ENCODE data around the gene DAAM2. TPM values are rescaled to one million over a fixed set of nuclear protein-coding genes. Genes with fewer than 3 reads are reported as not detected.

DAAM2 gene
- total RNA-seq, 1 experiment from 2014 or later: not detected

- H3K27ac Mint-ChIP-seq (ENCODE audit: low read depth, unreplicated experiment): no peak overlapping the region
- DNase-seq (ENCODE audit: unreplicated experiment): no peak
- no peaks in the 10 kb centered on the region for H3K9me3 Mint-ChIP-seq (ENCODE audit: unreplicated experiment)
- no TSS peak for BruUV-seq (replicated peaks)
- TF ChIP-seq CTCF (IDR thresholded peaks at IDR 0.05; ENCODE audit: unreplicated experiment): no peak
- intact Hi-C loops (cut with micrococcal nuclease): no loop called here
- H3K36me3 Mint-ChIP-seq (ENCODE audit: insufficient read depth, unreplicated experiment): peaks cover 12% of the 10 kb centered on the region
- CTCF ChIA-PET: interaction anchor here (1.1 to 1.7 kb wide), 3 partner anchors 24 to 562 kb away, joined by 3 to 6 read pairs (median 4); no protein-coding TSS in a partner anchor
- H3K4me1 Mint-ChIP-seq (ENCODE audit: insufficient read depth, unreplicated experiment): peaks cover 27% of the 10 kb centered on the region
- no peak overlapping the region for H3K4me3 Mint-ChIP-seq (ENCODE audit: unreplicated experiment)
- no peaks in the 10 kb centered on the region for H3K27me3 Mint-ChIP-seq (ENCODE audit: insufficient read depth, unreplicated experiment)
- POLR2A ChIA-PET: interaction anchor here (0.7 kb wide), 1 partner anchor 271 kb away, joined by 4 read pairs; no protein-coding TSS in a partner anchor
Measured at GRCh38 chr6:39923861-39924260, 131.7 kb downstream of the DAAM2 start.

GRCh38 chr6:39924283-39924682, 132.1 kb downstream of the DAAM2 start:
- H3K36me3 Mint-ChIP-seq (ENCODE audit: insufficient read depth, unreplicated experiment): peaks cover 12% of the 10 kb centered on the region
- no TSS peak for BruUV-seq (replicated peaks)
- intact Hi-C loops (cut with micrococcal nuclease): no loop called here
- H3K27ac Mint-ChIP-seq (ENCODE audit: low read depth, unreplicated experiment): no peak overlapping the region
- no peaks in the 10 kb centered on the region for H3K27me3 Mint-ChIP-seq (ENCODE audit: insufficient read depth, unreplicated experiment)
- CTCF ChIA-PET: interaction anchor here (1.1 to 1.7 kb wide), 3 partner anchors 23 to 562 kb away, joined by 3 to 6 read pairs (median 4); no protein-coding TSS in a partner anchor
- DNase-seq (ENCODE audit: unreplicated experiment): no peak
- TF ChIP-seq CTCF (IDR thresholded peaks at IDR 0.05; ENCODE audit: unreplicated experiment): no peak
- POLR2A ChIA-PET: interaction anchor here (0.7 to 0.8 kb wide), 2 partner anchors 10 to 272 kb away, joined by 3 to 4 read pairs; partner anchors contain the start of gene MOCS1
- no peak overlapping the region for H3K4me3 Mint-ChIP-seq (ENCODE audit: unreplicated experiment)
- H3K9me3 Mint-ChIP-seq (ENCODE audit: unreplicated experiment): no peaks in the 10 kb centered on the region
- H3K4me1 Mint-ChIP-seq (ENCODE audit: insufficient read depth, unreplicated experiment): peaks cover 31% of the 10 kb centered on the region

GRCh38 chr6:39925191-39925930, 133.2 kb downstream of the DAAM2 start:
- ChIA-PET CTCF (interaction anchor here (1.2 kb wide), 1 partner anchor 22 kb away, joined by 3 read pairs; no protein-coding TSS in a partner anchor), POLR2A (interaction anchor here (0.7 kb wide), 1 partner anchor 430 kb away, joined by 3 read pairs; no protein-coding TSS in a partner anchor)
- H3K4me1 Mint-ChIP-seq (ENCODE audit: insufficient read depth, unreplicated experiment): peaks cover 38% of the 10 kb centered on the region
- no peaks in the 10 kb centered on the region for H3K9me3 Mint-ChIP-seq (ENCODE audit: unreplicated experiment)
- H3K36me3 Mint-ChIP-seq (ENCODE audit: insufficient read depth, unreplicated experiment): peaks cover 12% of the 10 kb centered on the region
- H3K4me3 Mint-ChIP-seq (ENCODE audit: unreplicated experiment): no peak overlapping the region
- DNase-seq (ENCODE audit: unreplicated experiment): no peak
- intact Hi-C loops (cut with micrococcal nuclease): no loop called here
- H3K27me3 Mint-ChIP-seq (ENCODE audit: insufficient read depth, unreplicated experiment): no peaks in the 10 kb centered on the region
- TF ChIP-seq CTCF (IDR thresholded peaks at IDR 0.05; ENCODE audit: unreplicated experiment): no peak
- BruUV-seq (replicated peaks): no TSS peak
- no peak overlapping the region for H3K27ac Mint-ChIP-seq (ENCODE audit: low read depth, unreplicated experiment)

- no peak for DNase-seq (ENCODE audit: unreplicated experiment)
- Mint-ChIP-seq H3K4me1 (ENCODE audit: insufficient read depth, unreplicated experiment) (peaks cover 38% of the 10 kb centered on the region), H3K4me3 (ENCODE audit: unreplicated experiment) (no peak overlapping the region), H3K27ac (ENCODE audit: low read depth, unreplicated experiment) (no peak overlapping the region), H3K9me3 (ENCODE audit: unreplicated experiment) (no peaks in the 10 kb centered on the region), H3K36me3 (ENCODE audit: insufficient read depth, unreplicated experiment) (peaks cover 12% of the 10 kb centered on the region), H3K27me3 (ENCODE audit: insufficient read depth, unreplicated experiment) (no peaks in the 10 kb centered on the region)
- ChIA-PET CTCF (no interaction called here), POLR2A (no interaction called here)
- TF ChIP-seq CTCF (IDR thresholded peaks at IDR 0.05; ENCODE audit: unreplicated experiment): no peak
- intact Hi-C loops (cut with micrococcal nuclease): no loop called here
- BruUV-seq (replicated peaks): no TSS peak
Measured at GRCh38 chr6:39925931-39926290, 133.7 kb downstream of the DAAM2 start.
